Fibroblast of mammary gland (primary cell): ENCODE results near the gene FMN1.
"Not testable (repeated sequence)": the region's sequence is repeated elsewhere in the genome, so short reads cannot be mapped to it uniquely, and the experiment has no call there.

Source experiments
- DNase-seq: peaks from one replicate; pipeline ENCODE4 v3.0.0-alpha.2; 2010; ENCODE audit warnings: low read depth
- H3K4me3 ChIP-seq: 2 replicates; pipeline ENCODE4 v1.5.1; 2011; ENCODE audit warnings: low read depth, mild to moderate bottlenecking, low read length, moderate library complexity; ENCODE audit not compliant: control insufficient read depth
- CTCF ChIP-seq: conservative IDR thresholded peaks from 2 replicates; pipeline ENCODE4 v1.5.1; 2011; ENCODE audit warnings: low read depth, low read length, inconsistent platforms; ENCODE audit not compliant: control insufficient read depth, insufficient read depth

FMN1 gene

GRCh38 chr15:33083232-33084081, 111.1 kb downstream of the FMN1 start:
- H3K4me3 ChIP-seq: no peak overlapping the region
- no peak for TF ChIP-seq CTCF
- DNase-seq: no peak

GRCh38 chr15:33080006-33080405, 114.5 kb downstream of the FMN1 start:
- no peak overlapping the region for H3K4me3 ChIP-seq
- no peak for DNase-seq
- TF ChIP-seq CTCF: no peak

GRCh38 chr15:33078607-33079006, 115.9 kb downstream of the FMN1 start:
- DNase-seq: no peak
- no peak overlapping the region for H3K4me3 ChIP-seq
- TF ChIP-seq CTCF: no peak

- DNase-seq: no peak
- H3K4me3 ChIP-seq: no peak overlapping the region
- TF ChIP-seq CTCF: no peak
These were observed 117.6 kb downstream of the FMN1 start for GRCh38 chr15:33076937-33077336.

GRCh38 chr15:33074942-33075341, 119.6 kb downstream of the FMN1 start:
- no peak for TF ChIP-seq CTCF
- H3K4me3 ChIP-seq: no peak overlapping the region
- no peak for DNase-seq

GRCh38 chr15:33074212-33074611, 120.3 kb downstream of the FMN1 start:
- H3K4me3 ChIP-seq: no peak overlapping the region
- no peak for DNase-seq
- no peak for TF ChIP-seq CTCF

- DNase-seq: no peak
- H3K4me3 ChIP-seq: no peak overlapping the region
- no peak for TF ChIP-seq CTCF
These were observed 123.1 kb downstream of the FMN1 start for GRCh38 chr15:33071451-33071850.

GRCh38 chr15:33069903-33070302, 124.6 kb downstream of the FMN1 start:
- H3K4me3 ChIP-seq, DNase-seq: not testable (repeated sequence)
